Neural cell (in vitro differentiated cells): ENCODE results near the gene GABBR2. TPM values are rescaled to one million over a fixed set of nuclear protein-coding genes. Genes with fewer than 3 reads are reported as not detected.

ENCODE experiments used
- H2AFZ ChIP-seq: fragments of 200-600, 300-800 bp; sonication (generic), shearing (Covaris generic); 2 replicates; pipeline ENCODE4 v1.6.0; 2014; ENCODE audit warnings: low read depth, mild to moderate bottlenecking, antibody characterized with exemption, low read length, moderate library complexity
- H3F3A ChIP-seq: fragments of 200-600 bp; shearing (Covaris generic); 2 replicates; pipeline ENCODE4 v1.6.1; 2016; ENCODE audit warnings: mild to moderate bottlenecking, moderate library complexity, mixed read lengths, antibody characterized with exemption, low read length; ENCODE audit not compliant: insufficient read depth, poor library complexity, severe bottlenecking
- H3K27ac ChIP-seq: fragments of 200-600, 300-800 bp; sonication (generic), shearing (Covaris generic); 2 replicates; pipeline ENCODE4 v1.5.1; 2014; ENCODE audit warnings: mild to moderate bottlenecking, low read length, moderate library complexity
- H3K27me3 ChIP-seq: fragments of 300-800, 200-600 bp; sonication (generic), shearing (Covaris generic); 2 replicates; pipeline ENCODE4 v1.6.0; 2014; ENCODE audit warnings: mild to moderate bottlenecking, low read depth, low read length, moderate library complexity; ENCODE audit not compliant: insufficient read depth
- H3K36me3 ChIP-seq: fragments of 300-800, 200-600 bp; sonication (generic), shearing (Covaris generic); 2 replicates; pipeline ENCODE4 v1.5.1; 2014; ENCODE audit warnings: mild to moderate bottlenecking, antibody characterized with exemption, low read length, moderate library complexity; ENCODE audit not compliant: insufficient read depth
- H3K4me2 ChIP-seq: fragments of 300-800, 200-600 bp; sonication (generic), shearing (Covaris generic); 2 replicates; pipeline ENCODE4 v1.6.0; 2014; ENCODE audit warnings: mild to moderate bottlenecking, low read length
- H3K4me3 ChIP-seq: fragments of 300-800, 200-600 bp; sonication (generic), shearing (Covaris generic); 2 replicates; pipeline ENCODE4 v1.5.1; 2014; ENCODE audit warnings: mild to moderate bottlenecking, low read length, moderate library complexity
- H3K79me2 ChIP-seq: fragments of 200-600 bp; shearing (Covaris generic); replicated peaks from 2 replicates; pipeline ENCODE4 v1.6.0; 2014; ENCODE audit warnings: mild to moderate bottlenecking, low read length, moderate library complexity; ENCODE audit not compliant: insufficient read depth
- H3K9ac ChIP-seq: fragments of 300-800, 200-600 bp; sonication (generic), shearing (Covaris generic); 2 replicates; pipeline ENCODE4 v1.6.1; 2016; ENCODE audit warnings: mild to moderate bottlenecking, low read length, mixed read lengths
- H3K9me2 ChIP-seq: fragments of 200-600 bp; shearing (Covaris generic); 2 replicates; pipeline ENCODE4 v1.6.1; 2016; ENCODE audit warnings: mild to moderate bottlenecking, low read length, mixed read lengths; ENCODE audit not compliant: insufficient read depth
- H3K9me3 ChIP-seq: fragments of 200-600, 300-800 bp; sonication (generic), shearing (Covaris generic); 2 replicates; pipeline ENCODE4 v1.6.1; 2016; ENCODE audit warnings: mild to moderate bottlenecking, mixed run types, low read length, moderate library complexity, mixed read lengths
- H4K20me1 ChIP-seq: fragments of 200-600 bp; shearing (Covaris generic); 2 replicates; pipeline ENCODE4 v1.6.1; 2016; ENCODE audit warnings: mild to moderate bottlenecking, mixed run types; ENCODE audit not compliant: insufficient read depth
- CTCF ChIP-seq: fragments of 450-650 bp; IDR thresholded peaks from 2 replicates; pipeline ENCODE4 v1.5.1; 2014; ENCODE audit warnings: antibody characterized with exemption, mild to moderate bottlenecking, moderate library complexity; ENCODE audit not compliant: poor library complexity, severe bottlenecking
- EP300 ChIP-seq: fragments of 450-650 bp; conservative IDR thresholded peaks from 2 replicates; pipeline ENCODE4 v1.6.1; 2014; ENCODE audit warnings: antibody characterized with exemption, mild to moderate bottlenecking, moderate library complexity; ENCODE audit not compliant: poor library complexity, severe bottlenecking
- EZH2 ChIP-seq: fragments of 200-600, 300-800 bp; shearing (Covaris generic), sonication (generic); IDR thresholded peaks from 2 replicates; pipeline ENCODE4 v1.6.1; 2014; ENCODE audit warnings: antibody characterized with exemption, low read length, borderline replicate concordance, mild to moderate bottlenecking; ENCODE audit not compliant: insufficient read depth, poor library complexity, severe bottlenecking
- MXI1 ChIP-seq: fragments of 450-650 bp; conservative IDR thresholded peaks from 2 replicates; pipeline ENCODE4 v1.6.1; 2014; ENCODE audit warnings: antibody characterized with exemption, mild to moderate bottlenecking; ENCODE audit not compliant: poor library complexity, severe bottlenecking
- POLR2AphosphoS5 ChIP-seq: IDR thresholded peaks from 2 replicates; pipeline ENCODE4 v1.6.1; 2012
- RAD21 ChIP-seq: fragments of 450-650 bp; conservative IDR thresholded peaks from 2 replicates; pipeline ENCODE4 v1.6.1; 2014; ENCODE audit warnings: antibody characterized with exemption, mild to moderate bottlenecking, moderate library complexity
- REST ChIP-seq: IDR thresholded peaks from 2 replicates; pipeline ENCODE4 v1.6.1; 2012; ENCODE audit warnings: borderline replicate concordance
- SMC3 ChIP-seq: fragments of 450-650 bp; conservative IDR thresholded peaks from 2 replicates; pipeline ENCODE4 v1.6.1; 2014; ENCODE audit warnings: antibody characterized with exemption, mild to moderate bottlenecking, moderate library complexity; ENCODE audit not compliant: poor library complexity
- TAF1 ChIP-seq: IDR thresholded peaks from 2 replicates; pipeline ENCODE4 v1.6.1; 2012; ENCODE audit warnings: low read depth
- polyA plus RNA-seq: library from polyadenylated mRNA; depleted of rRNA; stranded (reverse); fragments of >200 nt; gene quantifications from 2 replicates; pipeline ENCODE4 v1.2.3, GENCODE V29; 2014

GABBR2 gene
- polyA plus RNA-seq, 1 donor from 2014 or later, result 7.1 TPM

GRCh38 chr9:98477884-98478283 is 230.9 kb downstream of the GABBR2 start:
- H4K20me1 ChIP-seq, result no peaks in the 10 kb centered on the region
- no peak overlapping the region for H3K4me3 ChIP-seq
- H3K9me2 ChIP-seq, result no peaks in the 10 kb centered on the region
- TF ChIP-seq REST (no peak), MXI1 (no peak), CTCF (no peak), EP300 (no peak), EZH2 (no peak), RAD21 (no peak), SMC3 (no peak), TAF1 (no peak), POLR2AphosphoS5 (no peak)
- H3K27ac ChIP-seq, result no peak overlapping the region
- H2AFZ ChIP-seq, result no peak overlapping the region
- H3K27me3 ChIP-seq, result no peaks in the 10 kb centered on the region
- H3K79me2 ChIP-seq, result no peaks in the 10 kb centered on the region
- no peaks in the 10 kb centered on the region for H3K36me3 ChIP-seq
- no peaks in the 10 kb centered on the region for H3K9me3 ChIP-seq
- no peaks in the 10 kb centered on the region for H3F3A ChIP-seq
- no peak overlapping the region for H3K9ac ChIP-seq
- H3K4me2 ChIP-seq, result no peak overlapping the region

- Histone ChIP-seq H3K9ac (no peak overlapping the region), H3F3A (no peaks in the 10 kb centered on the region), H3K27ac (no peak overlapping the region), H3K9me3 (no peaks in the 10 kb centered on the region), H3K4me2 (no peak overlapping the region), H4K20me1 (no peaks in the 10 kb centered on the region), H3K4me3 (no peak overlapping the region), H2AFZ (no peak overlapping the region), H3K27me3 (no peaks in the 10 kb centered on the region), H3K9me2 (no peaks in the 10 kb centered on the region), H3K79me2 (no peaks in the 10 kb centered on the region), H3K36me3 (no peaks in the 10 kb centered on the region)
- TF ChIP-seq EZH2 (no peak), POLR2AphosphoS5 (no peak), MXI1 (no peak), SMC3 (no peak), TAF1 (no peak), REST (no peak), EP300 (no peak), CTCF (no peak), RAD21 (no peak)
These were observed 236.5 kb downstream of the GABBR2 start for GRCh38 chr9:98472216-98472615.
